PFSK-1 (cell line): ENCODE results near the gene MUC2.

ENCODE experiments used
- POLR2AphosphoS5 ChIP-seq: IDR thresholded peaks from 2 replicates; pipeline ENCODE4 v1.6.1; 2012; ENCODE audit warnings: low read depth, mild to moderate bottlenecking, control low read depth, low read length, moderate library complexity
- TF ChIP-seq, protein P1 (sequence below), 2 experiments: IDR thresholded peaks; 2 replicates each; pipeline versions ENCODE4 v1.6.1 to v1.8.0; 2011 to 2012; ENCODE audit warnings: low read depth in 2 of 2, low read length in 2 of 2, control low read depth in 1 of 2, inconsistent platforms in 1 of 2, mild to moderate bottlenecking in 1 of 2, moderate library complexity in 1 of 2; ENCODE audit not compliant: insufficient read depth in 1 of 2

DNA sequence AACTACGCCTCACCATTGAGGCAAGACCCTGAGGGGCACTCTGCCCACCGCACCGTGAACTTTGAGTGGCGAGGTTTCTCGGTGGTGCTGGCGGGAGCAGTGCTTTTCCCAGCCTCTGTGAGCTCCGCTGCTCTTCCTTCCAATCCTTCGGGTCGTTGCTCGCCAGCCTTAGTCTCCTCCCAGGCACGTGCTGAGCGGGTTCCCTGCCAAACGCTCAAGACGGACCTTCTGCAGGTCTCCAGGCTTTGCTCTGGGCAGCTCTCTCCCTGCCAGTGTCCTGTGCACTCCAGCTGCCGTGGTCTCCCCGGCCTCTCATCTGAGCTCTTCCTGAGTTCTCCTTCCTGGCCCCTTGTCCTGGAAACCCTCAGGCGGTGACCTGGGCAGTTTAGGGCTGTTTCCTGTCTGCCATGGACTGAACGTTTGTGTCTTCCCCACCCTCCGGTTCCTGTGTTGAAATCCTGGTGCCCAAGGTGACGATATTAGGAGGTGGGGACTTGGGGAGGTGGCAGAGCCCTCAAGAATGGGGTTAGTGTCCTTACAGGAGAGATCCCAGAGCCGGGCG, 27.0 kb upstream of the MUC2 start:
- TF ChIP-seq, protein P1, sequence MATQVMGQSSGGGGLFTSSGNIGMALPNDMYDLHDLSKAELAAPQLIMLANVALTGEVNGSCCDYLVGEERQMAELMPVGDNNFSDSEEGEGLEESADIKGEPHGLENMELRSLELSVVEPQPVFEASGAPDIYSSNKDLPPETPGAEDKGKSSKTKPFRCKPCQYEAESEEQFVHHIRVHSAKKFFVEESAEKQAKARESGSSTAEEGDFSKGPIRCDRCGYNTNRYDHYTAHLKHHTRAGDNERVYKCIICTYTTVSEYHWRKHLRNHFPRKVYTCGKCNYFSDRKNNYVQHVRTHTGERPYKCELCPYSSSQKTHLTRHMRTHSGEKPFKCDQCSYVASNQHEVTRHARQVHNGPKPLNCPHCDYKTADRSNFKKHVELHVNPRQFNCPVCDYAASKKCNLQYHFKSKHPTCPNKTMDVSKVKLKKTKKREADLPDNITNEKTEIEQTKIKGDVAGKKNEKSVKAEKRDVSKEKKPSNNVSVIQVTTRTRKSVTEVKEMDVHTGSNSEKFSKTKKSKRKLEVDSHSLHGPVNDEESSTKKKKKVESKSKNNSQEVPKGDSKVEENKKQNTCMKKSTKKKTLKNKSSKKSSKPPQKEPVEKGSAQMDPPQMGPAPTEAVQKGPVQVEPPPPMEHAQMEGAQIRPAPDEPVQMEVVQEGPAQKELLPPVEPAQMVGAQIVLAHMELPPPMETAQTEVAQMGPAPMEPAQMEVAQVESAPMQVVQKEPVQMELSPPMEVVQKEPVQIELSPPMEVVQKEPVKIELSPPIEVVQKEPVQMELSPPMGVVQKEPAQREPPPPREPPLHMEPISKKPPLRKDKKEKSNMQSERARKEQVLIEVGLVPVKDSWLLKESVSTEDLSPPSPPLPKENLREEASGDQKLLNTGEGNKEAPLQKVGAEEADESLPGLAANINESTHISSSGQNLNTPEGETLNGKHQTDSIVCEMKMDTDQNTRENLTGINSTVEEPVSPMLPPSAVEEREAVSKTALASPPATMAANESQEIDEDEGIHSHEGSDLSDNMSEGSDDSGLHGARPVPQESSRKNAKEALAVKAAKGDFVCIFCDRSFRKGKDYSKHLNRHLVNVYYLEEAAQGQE (IDR thresholded peaks at IDR 0.05; ENCODE audit: insufficient read depth in 1 of 2, low read depth in 2 of 2, low read length in 2 of 2) = no peak
- TF ChIP-seq POLR2AphosphoS5 = no peak
